SK-N-SH treated with all-trans-retinoic acid at 6 μM for 48 hours (cell line): Measurements from ENCODE around the gene FXYD6.

ENCODE experiments used
- ATAC-seq: fragments of 200-7000 bp; cut with Tn5 transposase; 3 replicates; pipeline ENCODE4 v1.9.1; 2020; ENCODE audit warnings: mild to moderate bottlenecking, moderate library complexity
- ARNTL ChIP-seq: fragments of 450-650 bp; formaldehyde crosslinking; IDR thresholded peaks from 2 replicates; pipeline ENCODE4 v1.5.0; 2020; ENCODE audit warnings: low read depth, mild to moderate bottlenecking, moderate library complexity, borderline replicate concordance
- BACH2 ChIP-seq: fragments of 250-450 bp; sonication (Bioruptor Pico); IDR thresholded peaks from 2 replicates; pipeline ENCODE4 v1.9.0; 2021; ENCODE audit warnings: mild to moderate bottlenecking, borderline replicate concordance
- CREB5 ChIP-seq: fragments of 250-450 bp; sonication (Bioruptor Pico); IDR thresholded peaks from 2 replicates; pipeline ENCODE4 v1.5.1; 2020; ENCODE audit warnings: low read depth, mild to moderate bottlenecking, moderate library complexity
- CSDC2 ChIP-seq: fragments of 250-450 bp; sonication (Bioruptor Pico); IDR thresholded peaks from 2 replicates; pipeline ENCODE4 v1.5.0; 2020; ENCODE audit warnings: mild to moderate bottlenecking, moderate library complexity
- ESRRG ChIP-seq: fragments of 250-450 bp; sonication (Bioruptor Pico); IDR thresholded peaks from 2 replicates; pipeline ENCODE4 v1.6.1; 2021; ENCODE audit warnings: mild to moderate bottlenecking
- OSR1 ChIP-seq: fragments of 250-450 bp; sonication (Bioruptor Pico); IDR thresholded peaks from 2 replicates; pipeline ENCODE4 v1.8.0; 2022; ENCODE audit warnings: moderate library complexity, mild to moderate bottlenecking, inconsistent platforms
- PATZ1 ChIP-seq: fragments of 250-450 bp; sonication (Bioruptor Pico); IDR thresholded peaks from 2 replicates; pipeline ENCODE4 v1.8.0; 2020; ENCODE audit warnings: mild to moderate bottlenecking, moderate library complexity, borderline replicate concordance
- RARB ChIP-seq: fragments of 250-450 bp; sonication (Bioruptor Pico); IDR thresholded peaks from 2 replicates; pipeline ENCODE4 v1.8.0; 2021; ENCODE audit warnings: mild to moderate bottlenecking, moderate library complexity
- SNAI2 ChIP-seq: fragments of 250-450 bp; sonication (Bioruptor Pico); IDR thresholded peaks from 2 replicates; pipeline ENCODE4 v1.5.0; 2020; ENCODE audit warnings: mild to moderate bottlenecking, moderate library complexity
- TCF4 ChIP-seq: fragments of 250-450 bp; sonication (Bioruptor Pico); IDR thresholded peaks from 2 replicates; pipeline ENCODE4 v1.8.0; 2021; ENCODE audit warnings: mild to moderate bottlenecking, moderate library complexity, borderline replicate concordance
- TSHZ2 ChIP-seq: fragments of 250-450 bp; sonication (Bioruptor Pico); IDR thresholded peaks from 2 replicates; pipeline ENCODE4 v1.5.0; 2020; ENCODE audit warnings: mild to moderate bottlenecking, moderate library complexity
- ZC3H10 ChIP-seq: fragments of 250-450 bp; sonication (Bioruptor Pico); IDR thresholded peaks from 2 replicates; pipeline ENCODE4 v1.5.1; 2021; ENCODE audit warnings: mild to moderate bottlenecking, moderate library complexity
- ZFP3 ChIP-seq: fragments of 250-450 bp; sonication (Bioruptor Pico); IDR thresholded peaks from 2 replicates; pipeline ENCODE4 v1.5.0; 2020; ENCODE audit warnings: mild to moderate bottlenecking, moderate library complexity
- ZFP30 ChIP-seq: fragments of 450-650 bp; formaldehyde crosslinking; IDR thresholded peaks from 2 replicates; pipeline ENCODE4 v1.5.0; 2022; ENCODE audit warnings: mild to moderate bottlenecking, moderate library complexity
- ZNF565 ChIP-seq: fragments of 450-650 bp; formaldehyde crosslinking; conservative IDR thresholded peaks from 2 replicates; pipeline ENCODE4 v1.5.0; 2020; ENCODE audit warnings: low read depth, mild to moderate bottlenecking, moderate library complexity
- ZNF70 ChIP-seq: fragments of 450-650 bp; formaldehyde crosslinking; IDR thresholded peaks from 2 replicates; pipeline ENCODE4 v1.5.0; 2020; ENCODE audit warnings: mild to moderate bottlenecking, moderate library complexity
- ZNF8 ChIP-seq: fragments of 450-650 bp; formaldehyde crosslinking; IDR thresholded peaks from 2 replicates; pipeline ENCODE4 v1.5.0; 2020; ENCODE audit warnings: mild to moderate bottlenecking, moderate library complexity
- TF ChIP-seq, protein P1 (sequence below): fragments of 250-450 bp; sonication (Bioruptor Pico); IDR thresholded peaks from 2 replicates; pipeline ENCODE4 v1.8.0; 2021; ENCODE audit warnings: low read depth, mild to moderate bottlenecking, moderate library complexity, borderline replicate concordance
- TF ChIP-seq, protein P2 (sequence below): fragments of 250-450 bp; sonication (Bioruptor Pico); IDR thresholded peaks from 2 replicates; pipeline ENCODE4 v1.5.1; 2021; ENCODE audit warnings: mild to moderate bottlenecking, moderate library complexity

Gene FXYD6

DNA sequence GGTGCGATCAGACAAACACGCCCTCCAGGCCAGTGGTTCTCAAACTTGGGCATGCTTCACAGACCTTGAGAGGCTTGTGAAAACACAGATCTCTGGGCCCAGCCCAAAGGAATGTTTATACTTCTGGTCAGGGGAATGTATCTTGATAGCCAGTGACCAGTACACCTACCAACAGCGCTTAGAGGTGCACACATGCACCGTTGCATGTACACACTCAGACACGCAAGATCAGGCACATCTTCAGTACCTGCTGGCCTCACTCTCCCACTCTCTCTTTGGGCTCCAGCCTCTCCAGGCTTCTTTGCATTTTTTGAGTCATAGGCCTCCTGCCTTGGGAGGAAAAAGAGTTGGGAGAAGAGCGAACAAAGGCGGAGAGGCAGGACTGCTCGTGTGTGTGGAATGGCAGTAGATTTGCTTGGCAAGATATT, 11.7 kb upstream of the FXYD6 start (continued):
- TF ChIP-seq, protein P1, sequence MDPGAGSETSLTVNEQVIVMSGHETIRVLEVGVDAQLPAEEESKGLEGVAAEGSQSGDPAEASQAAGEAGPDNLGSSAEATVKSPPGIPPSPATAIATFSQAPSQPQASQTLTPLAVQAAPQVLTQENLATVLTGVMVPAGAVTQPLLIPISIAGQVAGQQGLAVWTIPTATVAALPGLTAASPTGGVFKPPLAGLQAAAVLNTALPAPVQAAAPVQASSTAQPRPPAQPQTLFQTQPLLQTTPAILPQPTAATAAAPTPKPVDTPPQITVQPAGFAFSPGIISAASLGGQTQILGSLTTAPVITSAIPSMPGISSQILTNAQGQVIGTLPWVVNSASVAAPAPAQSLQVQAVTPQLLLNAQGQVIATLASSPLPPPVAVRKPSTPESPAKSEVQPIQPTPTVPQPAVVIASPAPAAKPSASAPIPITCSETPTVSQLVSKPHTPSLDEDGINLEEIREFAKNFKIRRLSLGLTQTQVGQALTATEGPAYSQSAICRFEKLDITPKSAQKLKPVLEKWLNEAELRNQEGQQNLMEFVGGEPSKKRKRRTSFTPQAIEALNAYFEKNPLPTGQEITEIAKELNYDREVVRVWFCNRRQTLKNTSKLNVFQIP (CRISPR knock-in tag), result no peak
- TF ChIP-seq SNAI2 (CRISPR knock-in tag) (no peak), OSR1 (CRISPR knock-in tag) (no peak), CSDC2 (CRISPR knock-in tag) (no peak), ESRRG (CRISPR knock-in tag) (no peak), ZFP3 (CRISPR knock-in tag) (no peak), ZNF8 (CRISPR knock-in tag) (no peak)
- TF ChIP-seq, protein P2, sequence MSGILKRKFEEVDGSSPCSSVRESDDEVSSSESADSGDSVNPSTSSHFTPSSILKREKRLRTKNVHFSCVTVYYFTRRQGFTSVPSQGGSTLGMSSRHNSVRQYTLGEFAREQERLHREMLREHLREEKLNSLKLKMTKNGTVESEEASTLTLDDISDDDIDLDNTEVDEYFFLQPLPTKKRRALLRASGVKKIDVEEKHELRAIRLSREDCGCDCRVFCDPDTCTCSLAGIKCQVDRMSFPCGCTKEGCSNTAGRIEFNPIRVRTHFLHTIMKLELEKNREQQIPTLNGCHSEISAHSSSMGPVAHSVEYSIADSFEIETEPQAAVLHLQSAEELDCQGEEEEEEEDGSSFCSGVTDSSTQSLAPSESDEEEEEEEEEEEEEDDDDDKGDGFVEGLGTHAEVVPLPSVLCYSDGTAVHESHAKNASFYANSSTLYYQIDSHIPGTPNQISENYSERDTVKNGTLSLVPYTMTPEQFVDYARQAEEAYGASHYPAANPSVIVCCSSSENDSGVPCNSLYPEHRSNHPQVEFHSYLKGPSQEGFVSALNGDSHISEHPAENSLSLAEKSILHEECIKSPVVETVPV (CRISPR knock-in tag), result no peak

- TF ChIP-seq ZNF70, result no peak
- no peak for TF ChIP-seq ZFP30 (CRISPR knock-in tag)
- TF ChIP-seq ZC3H10 (CRISPR knock-in tag), result no peak
- no peak for TF ChIP-seq RARB (CRISPR knock-in tag)
These were observed 11.1 kb upstream of the FXYD6 start for GRCh38 chr11:117887431-117888138.

DNA sequence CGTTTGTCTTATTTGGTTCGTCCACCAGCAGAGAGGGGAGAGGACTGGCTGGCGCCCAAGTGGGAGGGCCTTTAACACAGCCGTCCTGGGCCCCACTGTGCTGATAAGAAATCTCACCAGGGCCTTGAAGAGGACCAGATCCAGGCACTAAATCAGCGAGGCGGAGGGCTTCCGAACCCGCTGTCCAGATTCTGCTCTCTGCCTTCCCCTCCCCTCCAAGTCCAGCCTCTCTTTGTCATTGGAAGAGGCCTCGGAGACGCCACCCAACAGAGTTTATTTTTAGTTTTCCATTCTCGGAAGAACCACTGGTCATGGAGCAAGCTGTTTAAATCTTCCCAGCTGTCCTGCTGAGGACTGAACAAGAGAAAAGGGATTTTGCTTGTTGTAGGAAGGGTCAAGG, 9.3 kb upstream of the FXYD6 start:
- ATAC-seq, result no peak

More at GRCh38 chr11:117887431-117888138, 11.1 kb upstream of the FXYD6 start:
- ATAC-seq, result no peak

More for the DNA sequence above, 9.3 kb upstream of the FXYD6 start:
- TF ChIP-seq TSHZ2 (CRISPR knock-in tag) (no peak), TCF4 (CRISPR knock-in tag) (no peak), CSDC2 (CRISPR knock-in tag) (no peak), ZNF565 (CRISPR knock-in tag) (no peak), RARB (CRISPR knock-in tag) (no peak), ARNTL (CRISPR knock-in tag) (no peak), ZNF70 (no peak), BACH2 (no peak), PATZ1 (no peak), ZFP30 (CRISPR knock-in tag) (no peak), SNAI2 (CRISPR knock-in tag) (no peak), CREB5 (CRISPR knock-in tag) (no peak), ZC3H10 (CRISPR knock-in tag) (no peak)
- TF ChIP-seq, protein P2 (CRISPR knock-in tag), result no peak
